Naive thymus-derived CD8-positive, alpha-beta T cell (primary cell): ENCODE measurements around the gene SIVA1. TPM values are rescaled to one million over a fixed set of nuclear protein-coding genes. Genes with fewer than 3 reads are reported as not detected.
A peak's percentile ranks its signal among the peaks of the same experiment; 100 is the strongest.

ENCODE experiments used
- ATAC-seq, 2 donors: fragments of 150-1000 bp; cut with Tn5 transposase in 1 of 2; sonication (Bioruptor Pico), chemical (Tn5 transposase) in 1 of 2; 1 replicate in 1 of 2; 2 replicates in 1 of 2; pipeline ENCODE4 v1.10.0; 2021; ENCODE audit warnings: mild to moderate bottlenecking in 2 of 2, moderate library complexity in 2 of 2
- POLR2A ChIA-PET: fragments of 350-600 bp; sonication (Branson Sonifier 250); formaldehyde crosslinking; loops from one replicate; lab custom pipeline; 2021; ENCODE audit warnings: antibody characterized with exemption; lab: Charles Lee
- DNase-seq, 10 donors: peaks; one replicate each; pipeline versions ENCODE4 v3.0.0 to v3.0.0-alpha.2; 2020 to 2022
- H3K27ac Mint-ChIP-seq, 10 donors: one replicate each; pipeline ENCODE4 v1.8.0; 2020 to 2022; ENCODE audit warnings: mild to moderate bottlenecking in 10 of 10, mixed read lengths in 10 of 10, moderate library complexity in 4 of 10, inconsistent platforms in 1 of 10
- H3K27me3 Mint-ChIP-seq, 5 donors: one replicate each; pipeline ENCODE4 v1.8.0; 2021 to 2022; ENCODE audit warnings: mixed read lengths in 5 of 5
- H3K36me3 Mint-ChIP-seq, 3 donors: one replicate each; pipeline ENCODE4 v1.8.0; 2020 to 2022; ENCODE audit warnings: mixed read lengths in 3 of 3, mild to moderate bottlenecking in 2 of 3, inconsistent platforms in 1 of 3
- H3K4me1 Mint-ChIP-seq, 4 donors: one replicate each; pipeline ENCODE4 v1.8.0; 2021 to 2022; ENCODE audit warnings: mixed read lengths in 4 of 4
- H3K4me3 Mint-ChIP-seq, 10 donors: one replicate each; pipeline ENCODE4 v1.8.0; 2020 to 2022; ENCODE audit warnings: mild to moderate bottlenecking in 10 of 10, mixed read lengths in 10 of 10, moderate library complexity in 6 of 10, inconsistent platforms in 1 of 10
- H3K9me3 Mint-ChIP-seq, 9 donors: one replicate each; pipeline ENCODE4 v1.8.0; 2020 to 2022; ENCODE audit warnings: mixed read lengths in 9 of 9, mild to moderate bottlenecking in 3 of 9, inconsistent platforms in 1 of 9, moderate library complexity in 1 of 9
- polyA plus RNA-seq, 3 donors: library from polyadenylated mRNA; unstranded; fragments of 300-500 nt; fragmentation: Illumina TruSeq; gene quantifications; one replicate each; pipeline ENCODE4 v1.2.3, GENCODE V29; 2021
- total RNA-seq, 8 experiments: library from RNA in 2 of 8; stranded (reverse) in 2 of 8; gene quantifications; one replicate each; pipeline ENCODE4 v1.2.3 and lab custom pipeline; 2021 to 2026

SIVA1 gene
- total and polyA plus RNA-seq, 5 experiments from 2014 or later, result 75.4 to 297 (median 248) TPM

DNA sequence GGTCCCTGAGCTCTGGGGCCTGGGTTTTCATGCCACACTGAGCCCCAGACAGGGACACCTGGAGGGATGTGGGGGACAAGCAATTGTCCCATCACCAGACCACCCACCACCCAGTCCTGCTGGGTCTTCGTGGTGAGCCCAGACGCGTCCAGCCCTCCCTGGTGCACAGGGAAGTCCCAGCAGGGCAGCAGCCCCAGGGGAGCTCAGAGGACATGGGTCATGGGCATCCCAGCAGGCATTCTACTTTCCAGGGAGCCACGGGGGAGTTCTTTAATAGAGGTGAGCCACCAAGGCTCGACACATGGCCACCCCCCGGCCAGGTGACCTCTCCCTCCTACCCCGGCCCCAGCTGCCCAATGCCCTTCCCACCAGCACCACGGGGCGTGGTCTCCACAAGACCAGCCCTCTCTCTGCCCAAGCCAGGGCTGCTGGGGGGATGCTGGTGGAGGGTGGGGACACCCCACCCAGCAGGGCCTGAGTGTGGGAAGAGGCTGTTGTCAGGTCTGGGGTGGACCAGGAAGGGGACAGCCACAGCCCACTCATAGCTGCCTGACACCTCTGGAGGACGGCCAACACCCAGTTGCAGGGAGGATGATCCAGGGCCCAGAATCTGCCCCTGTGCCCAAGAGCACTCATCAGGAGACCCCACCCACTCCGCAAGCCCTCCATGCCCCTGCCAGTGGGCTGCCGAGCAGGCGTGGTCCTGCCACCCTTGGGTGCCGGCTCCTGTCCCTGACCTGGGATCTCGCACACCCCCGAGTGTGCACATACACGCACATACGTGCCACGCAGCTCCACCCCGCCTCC, 28.5 kb downstream of the SIVA1 start:
- ATAC-seq (no peak), DNase-seq (no peak)
- POLR2A ChIA-PET, result interaction anchor here (1.4 kb wide), 1 partner anchor 19 kb away, joined by 4 read pairs; the partner anchor contains the start of gene ZBTB42
- H3K9me3 Mint-ChIP-seq, result no peaks in the 10 kb centered on the region
- H3K36me3 Mint-ChIP-seq, result peaks cover 0 to 2% (median 0%) of the 10 kb centered on the region in 3 donors
- H3K4me1 Mint-ChIP-seq, result peaks cover 0 to 12% (median 8%) of the 10 kb centered on the region in 4 donors
- no peak overlapping the region for H3K4me3 Mint-ChIP-seq
- H3K27me3 Mint-ChIP-seq, result no peaks in the 10 kb centered on the region
- H3K27ac Mint-ChIP-seq, result peak overlapping the region in 1 of 10 donors; percentile 24

GRCh38 chr14:104782086-104782807, 29.3 kb downstream of the SIVA1 start:
- POLR2A ChIA-PET, result interaction anchor here (1.4 kb wide), 1 partner anchor 18 kb away, joined by 4 read pairs; the partner anchor contains the start of gene ZBTB42
- Mint-ChIP-seq H3K4me1 (peaks cover 2 to 13% (median 11%) of the 10 kb centered on the region in 4 donors), H3K9me3 (no peaks in the 10 kb centered on the region), H3K27me3 (no peaks in the 10 kb centered on the region), H3K36me3 (no peaks in the 10 kb centered on the region), H3K4me3 (no peak overlapping the region), H3K27ac (no peak overlapping the region)
- no peak for DNase-seq
- no peak for ATAC-seq

GRCh38 chr14:104782808-104783139, 29.8 kb downstream of the SIVA1 start:
- ATAC-seq, result no peak
- POLR2A ChIA-PET, result interaction anchor here (2.8 kb wide), 1 partner anchor 30 kb away, joined by 8 read pairs; the partner anchor contains the start of gene SIVA1
- Mint-ChIP-seq H3K36me3 (no peaks in the 10 kb centered on the region), H3K9me3 (no peaks in the 10 kb centered on the region), H3K27me3 (no peaks in the 10 kb centered on the region), H3K4me3 (no peak overlapping the region), H3K4me1 (peaks cover 2 to 15% (median 13%) of the 10 kb centered on the region in 4 donors), H3K27ac (peak overlapping the region in 2 of 10 donors; percentile 20 to 44)
- no peak for DNase-seq

GRCh38 chr14:104783484-104784217, 30.7 kb downstream of the SIVA1 start:
- Mint-ChIP-seq H3K27ac (no peak overlapping the region), H3K27me3 (no peaks in the 10 kb centered on the region), H3K36me3 (no peaks in the 10 kb centered on the region), H3K9me3 (no peaks in the 10 kb centered on the region), H3K4me3 (no peak overlapping the region), H3K4me1 (peaks cover 4 to 21% (median 19%) of the 10 kb centered on the region in 4 donors)
- POLR2A ChIA-PET, result interaction anchor here (2.8 kb wide), 1 partner anchor 31 kb away, joined by 8 read pairs; the partner anchor contains the start of gene SIVA1
- ATAC-seq (no peak), DNase-seq (no peak)

DNA sequence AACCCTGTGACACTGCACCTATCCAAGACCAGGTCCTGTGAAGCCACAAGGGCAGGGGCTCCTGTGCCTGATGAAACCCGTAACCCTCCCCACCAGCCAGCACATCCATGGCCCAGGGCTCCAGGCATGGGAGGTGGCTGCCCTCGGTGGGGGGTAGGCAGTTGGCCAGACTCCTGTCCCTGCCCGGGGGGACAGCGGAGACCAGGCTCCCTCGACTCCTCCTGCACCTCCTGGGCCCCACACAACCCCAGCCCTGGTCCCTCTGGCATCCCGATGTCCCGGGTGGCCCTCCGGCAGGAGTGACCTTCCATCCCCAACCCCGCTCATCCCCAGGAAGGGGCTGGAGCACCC, 31.2 kb downstream of the SIVA1 start:
- Mint-ChIP-seq H3K36me3 (no peaks in the 10 kb centered on the region), H3K9me3 (no peaks in the 10 kb centered on the region), H3K27ac (no peak overlapping the region), H3K4me3 (no peak overlapping the region), H3K27me3 (no peaks in the 10 kb centered on the region), H3K4me1 (peaks cover 4 to 21% (median 20%) of the 10 kb centered on the region in 4 donors)
- ATAC-seq (no peak), DNase-seq (no peak)
- POLR2A ChIA-PET, result interaction anchor here (2.8 kb wide), 1 partner anchor 31 kb away, joined by 8 read pairs; the partner anchor contains the start of gene SIVA1

- H3K27me3 Mint-ChIP-seq, result no peaks in the 10 kb centered on the region
- DNase-seq (peak in 1 of 10 donors; percentile 5), ATAC-seq (no peak)
- H3K9me3 Mint-ChIP-seq, result no peaks in the 10 kb centered on the region
- H3K36me3 Mint-ChIP-seq, result no peaks in the 10 kb centered on the region
- H3K4me1 Mint-ChIP-seq, result peaks cover 5 to 27% (median 24%) of the 10 kb centered on the region in 4 donors
- H3K27ac Mint-ChIP-seq, result peak overlapping the region in 6 of 10 donors; percentile 35 to 79 (median 62)
- peak overlapping the region in 3 of 10 donors; percentile 19 to 41 (median 20) for H3K4me3 Mint-ChIP-seq
- POLR2A ChIA-PET, result interaction anchor here (2.8 kb wide), 1 partner anchor 32 kb away, joined by 8 read pairs; the partner anchor contains the start of gene SIVA1
Measured at GRCh38 chr14:104784846-104785707, 32.1 kb downstream of the SIVA1 start.

DNA sequence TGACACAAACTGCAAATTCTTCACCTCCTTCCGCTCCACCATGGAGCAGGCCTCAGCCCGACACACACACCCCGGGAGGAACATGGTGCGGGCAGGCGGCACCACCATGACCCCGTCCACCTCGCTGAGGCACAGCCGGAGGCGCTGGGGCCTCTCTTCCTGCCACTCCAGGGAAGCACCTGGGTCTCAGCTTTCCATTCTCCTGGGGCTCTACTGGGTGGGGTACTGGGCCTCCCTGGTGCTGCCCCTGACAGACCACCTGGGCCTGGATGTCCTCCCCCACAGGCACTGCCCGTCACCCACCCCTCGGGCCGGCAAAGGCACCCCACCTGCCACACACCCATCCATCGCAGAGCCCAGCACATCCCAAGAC, 32.7 kb downstream of the SIVA1 start:
- H3K9me3 Mint-ChIP-seq, result no peaks in the 10 kb centered on the region
- peak overlapping the region in 7 of 10 donors; percentile 47 to 79 (median 55) for H3K27ac Mint-ChIP-seq
- POLR2A ChIA-PET, result interaction anchor here (1.0 to 2.8 kb wide), 2 partner anchors 16 to 33 kb away, joined by 6 to 8 read pairs; partner anchors contain the start of genes SIVA1 and ZBTB42
- no peaks in the 10 kb centered on the region for H3K27me3 Mint-ChIP-seq
- H3K4me1 Mint-ChIP-seq, result peaks cover 5 to 27% (median 24%) of the 10 kb centered on the region in 4 donors
- DNase-seq (no peak), ATAC-seq (no peak)
- peak overlapping the region in 7 of 10 donors; percentile 19 to 60 (median 26) for H3K4me3 Mint-ChIP-seq
- no peaks in the 10 kb centered on the region for H3K36me3 Mint-ChIP-seq

GRCh38 chr14:104786091-104786586, 33.2 kb downstream of the SIVA1 start:
- no peaks in the 10 kb centered on the region for H3K36me3 Mint-ChIP-seq
- POLR2A ChIA-PET, result interaction anchor here (1.0 kb wide), 1 partner anchor 15 kb away, joined by 6 read pairs; the partner anchor contains the start of gene ZBTB42
- no peaks in the 10 kb centered on the region for H3K27me3 Mint-ChIP-seq
- peak; percentile 82 to 94 for ATAC-seq
- H3K4me1 Mint-ChIP-seq, result peaks cover 5 to 31% (median 27%) of the 10 kb centered on the region in 4 donors
- peak overlapping the region in 8 of 10 donors; percentile 12 to 60 (median 51) for H3K4me3 Mint-ChIP-seq
- no peaks in the 10 kb centered on the region for H3K9me3 Mint-ChIP-seq
- peak in 3 of 10 donors; percentile 18 to 32 (median 23) for DNase-seq
- H3K27ac Mint-ChIP-seq, result peak overlapping the region in 7 of 10 donors; percentile 32 to 76 (median 53)

GRCh38 chr14:104786726-104787675, 34.1 kb downstream of the SIVA1 start:
- Mint-ChIP-seq H3K36me3 (peaks cover 0 to 3% (median 0%) of the 10 kb centered on the region in 3 donors), H3K4me3 (peak overlapping the region in 6 of 10 donors; percentile 24 to 60 (median 56)), H3K27me3 (no peaks in the 10 kb centered on the region), H3K27ac (peak overlapping the region in 7 of 10 donors; percentile 32 to 76 (median 56)), H3K4me1 (peaks cover 8 to 36% (median 32%) of the 10 kb centered on the region in 4 donors), H3K9me3 (no peaks in the 10 kb centered on the region)
- peak in 1 of 2 donors; percentile 2 for ATAC-seq
- peak in 1 of 10 donors; percentile 3 for DNase-seq
- POLR2A ChIA-PET, result interaction anchor here (1.0 to 1.4 kb wide), 2 partner anchors 14 kb away, joined by 6 read pairs; partner anchors contain the start of gene ZBTB42

DNA sequence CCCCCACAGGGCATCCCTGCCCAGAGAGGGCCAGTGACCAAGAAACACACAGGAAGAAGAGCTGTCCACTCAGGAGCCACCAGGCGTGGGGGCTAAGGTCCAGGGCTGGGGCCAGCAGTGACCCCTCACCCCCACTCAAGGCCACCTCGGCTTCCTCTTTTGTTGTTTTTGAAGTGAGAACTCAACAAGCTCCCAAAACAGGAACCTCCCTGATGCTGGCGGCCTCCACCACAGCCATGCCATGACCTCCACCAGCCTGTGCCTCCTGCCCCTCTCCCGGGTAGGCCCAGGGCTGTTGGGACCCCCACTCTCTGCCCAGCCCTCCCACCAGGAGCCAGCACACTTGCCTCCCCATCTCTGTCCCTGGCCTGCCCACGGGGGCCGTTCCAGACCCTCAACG, 34.8 kb downstream of the SIVA1 start:
- no peaks in the 10 kb centered on the region for H3K9me3 Mint-ChIP-seq
- ATAC-seq (no peak), DNase-seq (peak in 1 of 10 donors; percentile 4)
- H3K27me3 Mint-ChIP-seq, result no peaks in the 10 kb centered on the region
- peaks cover 0 to 3% (median 0%) of the 10 kb centered on the region in 3 donors for H3K36me3 Mint-ChIP-seq
- H3K27ac Mint-ChIP-seq, result peak overlapping the region in 3 of 10 donors; percentile 29 to 39 (median 37)
- POLR2A ChIA-PET, result interaction anchor here (1.4 kb wide), 1 partner anchor 13 kb away, joined by 6 read pairs; the partner anchor contains the start of gene ZBTB42
- H3K4me3 Mint-ChIP-seq, result peak overlapping the region in 2 of 10 donors; percentile 47 to 49
- peaks cover 8 to 40% (median 36%) of the 10 kb centered on the region in 4 donors for H3K4me1 Mint-ChIP-seq
